Raji (cell line): Measurements from ENCODE around the gene RUBCNL.
A peak's percentile ranks its signal among the peaks of the same experiment; 100 is the strongest.

Source experiments
- POLR2A ChIP-seq: IDR thresholded peaks from 2 replicates; pipeline ENCODE4 v1.6.1; 2011; ENCODE audit warnings: low read depth, low read length, control low read depth; ENCODE audit not compliant: insufficient read depth

The RUBCNL gene

GRCh38 chr13:46383383-46383782 is 3.7 kb downstream of the RUBCNL start:
- no peak for TF ChIP-seq POLR2A

- TF ChIP-seq POLR2A, result no peak
Measured at GRCh38 chr13:46382224-46382623, 4.8 kb downstream of the RUBCNL start.

- TF ChIP-seq POLR2A, result no peak
Measured at GRCh38 chr13:46380242-46380641, 6.8 kb downstream of the RUBCNL start.

- no peak for TF ChIP-seq POLR2A
Measured at GRCh38 chr13:46379611-46380010, 7.4 kb downstream of the RUBCNL start.

- 0 out of 2 replicates have a peak, but pooled peaks have one; percentile 13 for TF ChIP-seq POLR2A
Measured at GRCh38 chr13:46378411-46378810, 8.6 kb downstream of the RUBCNL start.

- no peak; the same call in 1 of the 2 replicates for TF ChIP-seq POLR2A
Measured at GRCh38 chr13:46377554-46377953, 9.5 kb downstream of the RUBCNL start.

GRCh38 chr13:46374710-46375109 is 12.3 kb downstream of the RUBCNL start:
- TF ChIP-seq POLR2A, result 0 out of 2 replicates have a peak, but pooled peaks have one; percentile 15

- TF ChIP-seq POLR2A, result no peak
Measured at GRCh38 chr13:46373623-46374022, 13.4 kb downstream of the RUBCNL start.

GRCh38 chr13:46372071-46372470 is 15.0 kb downstream of the RUBCNL start:
- TF ChIP-seq POLR2A, result no peak

- TF ChIP-seq POLR2A, result no peak
Measured at GRCh38 chr13:46369506-46370277, 17.4 kb downstream of the RUBCNL start.

GRCh38 chr13:46367617-46368327 is 19.3 kb downstream of the RUBCNL start:
- no peak for TF ChIP-seq POLR2A

GRCh38 chr13:46361276-46361934 is 25.6 kb downstream of the RUBCNL start:
- TF ChIP-seq POLR2A, result no peak

GRCh38 chr13:46360604-46361003 is 26.4 kb downstream of the RUBCNL start:
- no peak for TF ChIP-seq POLR2A

- no peak for TF ChIP-seq POLR2A
Measured at GRCh38 chr13:46359714-46360113, 27.3 kb downstream of the RUBCNL start.

GRCh38 chr13:46355901-46356590 is 31.0 kb downstream of the RUBCNL start:
- TF ChIP-seq POLR2A, result no peak

GRCh38 chr13:46355088-46355468 is 32.0 kb downstream of the RUBCNL start:
- TF ChIP-seq POLR2A, result no peak
